NT2/D1 (cell line): ENCODE results near the gene SRSF1.

Experiments
- YY1 ChIP-seq: IDR thresholded peaks from 2 replicates; pipeline ENCODE4 v1.6.1; 2011; ENCODE audit not compliant: insufficient read length, insufficient read depth
- ZNF274 ChIP-seq: IDR thresholded peaks from 2 replicates; pipeline ENCODE4 v1.6.1; 2011; ENCODE audit warnings: mild to moderate bottlenecking, low read depth, low read length

GRCh38 chr17:57983446-57983845 is 23.6 kb downstream of the SRSF1 start:
- TF ChIP-seq ZNF274 (no peak), YY1 (no peak)
